PC-9 (cell line): ENCODE measurements around the gene UBA5. TPM values are rescaled to one million over a fixed set of nuclear protein-coding genes. Genes with fewer than 3 reads are reported as not detected.

Experiments
- BruUV-seq: library from RNA; stranded (reverse); fragments of 400-500 nt; replicated peaks from 2 replicates; lab custom pipeline; 2021; lab: Mats Ljungman, UMichigan
- CTCF ChIA-PET: fragments of 300-600 bp; sonication (Branson Sonifier 250); formaldehyde crosslinking; loops from one replicate; lab custom pipeline; 2022; ENCODE audit warnings: antibody characterized with exemption; lab: Charles Lee
- POLR2A ChIA-PET: fragments of 300-600 bp; sonication (Branson Sonifier 250); formaldehyde crosslinking; loops from one replicate; lab custom pipeline; 2022; ENCODE audit warnings: antibody characterized with exemption; ENCODE audit not compliant: unreplicated experiment; lab: Charles Lee
- DNase-seq, 2 experiments: peaks; one replicate each; pipeline versions ENCODE4 v3.0.0 to v3.0.0-alpha.2; 2015 to 2022; ENCODE audit warnings: mixed read lengths in 1 of 2
- H2AFZ ChIP-seq: fragments of 200-600 bp; sonication (generic); 2 replicates; pipeline ENCODE4 v1.8.1; 2017; ENCODE audit warnings: antibody characterized with exemption
- H3F3A ChIP-seq: fragments of 200-600 bp; sonication (generic); 2 replicates; pipeline ENCODE4 v1.8.1; 2017; ENCODE audit warnings: antibody characterized with exemption, mild to moderate bottlenecking, low read depth; ENCODE audit not compliant: insufficient read depth
- H3K27ac ChIP-seq: fragments of 200-600 bp; sonication (generic); 2 replicates; pipeline ENCODE4 v1.6.1; 2016; ENCODE audit warnings: mixed run types
- H3K27me3 ChIP-seq: fragments of 200-600 bp; sonication (generic); 2 replicates; pipeline ENCODE4 v1.6.1; 2016; ENCODE audit warnings: low read depth, mixed run types; ENCODE audit not compliant: insufficient read depth
- H3K36me3 ChIP-seq: fragments of 200-600 bp; sonication (generic); 2 replicates; pipeline ENCODE4 v1.6.1; 2016; ENCODE audit warnings: low read depth, mixed run types
- H3K4me1 ChIP-seq: fragments of 200-600 bp; sonication (generic); replicated peaks from 2 replicates; pipeline ENCODE4 v1.6.1; 2016; ENCODE audit warnings: mixed run types; ENCODE audit not compliant: insufficient read depth
- H3K4me2 ChIP-seq: fragments of 200-600 bp; sonication (generic); 2 replicates; pipeline ENCODE4 v1.6.1; 2017; ENCODE audit warnings: mixed run types
- H3K4me3 ChIP-seq: fragments of 200-600 bp; sonication (generic); 2 replicates; pipeline ENCODE4 v1.6.1; 2016; ENCODE audit warnings: mixed run types
- H3K79me2 ChIP-seq: fragments of 200-600 bp; sonication (generic); 2 replicates; pipeline ENCODE4 v1.6.1; 2017; ENCODE audit warnings: low read depth, mixed run types
- H3K9me2 ChIP-seq: fragments of 200-600 bp; sonication (generic); 2 replicates; pipeline ENCODE4 v1.8.1; 2017; ENCODE audit warnings: mild to moderate bottlenecking; ENCODE audit not compliant: insufficient read depth
- H3K9me3 ChIP-seq: fragments of 200-600 bp; sonication (generic); 2 replicates; pipeline ENCODE4 v1.8.1; 2016; ENCODE audit warnings: low read depth; ENCODE audit not compliant: insufficient read depth
- H4K20me1 ChIP-seq: fragments of 200-600 bp; sonication (generic); 2 replicates; pipeline ENCODE4 v1.8.1; 2017; ENCODE audit not compliant: insufficient read depth
- CTCF ChIP-seq: fragments of 200-600 bp; sonication (generic); conservative IDR thresholded peaks from 2 replicates; pipeline ENCODE4 v1.6.1; 2017; ENCODE audit warnings: mixed run types, antibody characterized with exemption, mild to moderate bottlenecking, moderate library complexity
- EZH2 ChIP-seq: fragments of 200-600 bp; sonication (generic); IDR thresholded peaks from 2 replicates; pipeline ENCODE4 v1.8.0; 2017; ENCODE audit warnings: antibody characterized with exemption, low read depth
- intact Hi-C: fragments of 100-400 bp; cut with micrococcal nuclease; formaldehyde crosslinking; loops from one replicate; pipeline ENCODE4 v1.10.0; 2022; ENCODE audit not compliant: unreplicated experiment
- total RNA-seq: library from RNA; stranded (reverse); gene quantifications from 2 replicates; pipeline ENCODE4 v1.2.3, GENCODE V29; 2021

The UBA5 gene
- total RNA-seq, 1 experiment from 2014 or later = 41.6 TPM

GRCh38 chr3:132661101-132661500 lies 972 bp downstream of the UBA5 start:
- Histone ChIP-seq H4K20me1 (0 out of 2 replicates have a peak, but pooled peaks cover 4% of the 10 kb centered on the region), H3K27me3 (no peaks in the 10 kb centered on the region), H3K4me3 (peak overlapping the region; percentile 82), H3F3A (peaks cover 10% of the 10 kb centered on the region; the same call in 1 of the 2 replicates), H3K9me2 (no peaks in the 10 kb centered on the region), H2AFZ (peak overlapping the region; percentile 97), H3K4me2 (peak overlapping the region; percentile 94), H3K27ac (peak overlapping the region; percentile 70), H3K4me1 (peaks cover 23% of the 10 kb centered on the region), H3K9me3 (no peaks in the 10 kb centered on the region), H3K79me2 (peaks cover 44% of the 10 kb centered on the region), H3K36me3 (0 out of 2 replicates have a peak, but pooled peaks cover 3% of the 10 kb centered on the region)
- BruUV-seq = TSS peak; percentile 40
- no peak for TF ChIP-seq CTCF
- TF ChIP-seq EZH2 = no peak
- ChIA-PET POLR2A (interaction anchor here (0.6 kb wide), 1 partner anchor 819 kb away, joined by 4 read pairs; no protein-coding TSS in a partner anchor), CTCF (interaction anchor here (0.6 kb wide), 1 partner anchor 1980 kb away, joined by 4 read pairs; no protein-coding TSS in a partner anchor)
- DNase-seq = peak in 1 of 2 experiments; percentile 32
- intact Hi-C loops = no loop called here

- H3K36me3 ChIP-seq = peaks cover 8% of the 10 kb centered on the region; the same call in 1 of the 2 replicates
- H3K4me2 ChIP-seq = peak overlapping the region; percentile 94
- intact Hi-C loops = no loop called here
- no TSS peak for BruUV-seq
- H4K20me1 ChIP-seq = 0 out of 2 replicates have a peak, but pooled peaks cover 4% of the 10 kb centered on the region
- no peaks in the 10 kb centered on the region for H3K9me3 ChIP-seq
- H3K27me3 ChIP-seq = no peaks in the 10 kb centered on the region
- peaks cover 10% of the 10 kb centered on the region; the same call in 1 of the 2 replicates for H3F3A ChIP-seq
- peaks cover 44% of the 10 kb centered on the region for H3K79me2 ChIP-seq
- ChIA-PET CTCF (interaction anchor here (0.6 kb wide), 1 partner anchor 313 kb away, joined by 3 read pairs; no protein-coding TSS in a partner anchor), POLR2A (interaction anchor here (0.8 kb wide), 1 partner anchor 244 kb away, joined by 5 read pairs; no protein-coding TSS in a partner anchor)
- peak in 1 of 2 experiments; percentile 11 for DNase-seq
- H3K4me3 ChIP-seq = peak overlapping the region; percentile 82; the same call in 1 of the 2 replicates
- no peaks in the 10 kb centered on the region for H3K9me2 ChIP-seq
- no peak for TF ChIP-seq EZH2
- TF ChIP-seq CTCF = no peak
- no peak overlapping the region for H3K27ac ChIP-seq
- H3K4me1 ChIP-seq = peaks cover 23% of the 10 kb centered on the region
- H2AFZ ChIP-seq = no peak overlapping the region
These were observed 2.1 kb downstream of the UBA5 start for GRCh38 chr3:132662212-132662611.

- H3K4me3 ChIP-seq = no peak overlapping the region
- peaks cover 38% of the 10 kb centered on the region for H3K79me2 ChIP-seq
- H3K4me2 ChIP-seq = no peak overlapping the region
- ChIA-PET CTCF (no interaction called here), POLR2A (no interaction called here)
- no peaks in the 10 kb centered on the region for H3K27me3 ChIP-seq
- peaks cover 4% of the 10 kb centered on the region; the same call in 1 of the 2 replicates for H3F3A ChIP-seq
- BruUV-seq = no TSS peak
- DNase-seq = no peak
- H3K9me2 ChIP-seq = no peaks in the 10 kb centered on the region
- TF ChIP-seq EZH2 (no peak), CTCF (no peak)
- H2AFZ ChIP-seq = no peak overlapping the region
- H4K20me1 ChIP-seq = 0 out of 2 replicates have a peak, but pooled peaks cover 4% of the 10 kb centered on the region
- no peak overlapping the region for H3K27ac ChIP-seq
- peaks cover 15% of the 10 kb centered on the region; the same call in 1 of the 2 replicates for H3K36me3 ChIP-seq
- intact Hi-C loops = no loop called here
- H3K9me3 ChIP-seq = no peaks in the 10 kb centered on the region
- H3K4me1 ChIP-seq = peaks cover 19% of the 10 kb centered on the region
These were observed 5.2 kb downstream of the UBA5 start for GRCh38 chr3:132665230-132665745.
